GOT3 (cell line): ENCODE data around the gene DENND10.
"Not testable (repeated sequence)": the region's sequence is repeated elsewhere in the genome, so short reads cannot be mapped to it uniquely, and the experiment has no call there.

Experiments used
- DNase-seq: peaks from one replicate; lab custom pipeline; 2025; ENCODE audit warnings: mixed read lengths; lab: John Stamatoyannopoulos, UW

The DENND10 gene

DNA sequence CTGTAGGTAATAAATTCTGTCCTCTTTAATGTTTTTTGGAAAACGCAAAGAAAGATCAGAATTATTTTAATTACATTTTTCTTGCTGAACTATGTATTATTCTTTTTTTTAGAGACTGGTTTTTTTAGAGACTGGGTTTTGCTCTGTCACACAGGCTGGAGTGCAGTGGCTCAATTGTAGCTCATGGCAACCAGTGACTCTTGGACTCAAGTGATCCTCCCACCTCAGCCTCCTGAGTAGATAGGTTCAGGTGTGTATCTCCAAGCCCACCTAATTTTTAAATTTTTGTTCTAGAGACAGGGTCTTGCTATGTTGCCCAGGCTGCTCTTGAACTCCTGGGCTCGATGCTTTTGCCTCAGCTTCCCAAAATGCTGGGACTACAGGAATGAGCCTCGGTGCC lies 5.3 kb upstream of the DENND10 start:
- DNase-seq: no peak

DNA sequence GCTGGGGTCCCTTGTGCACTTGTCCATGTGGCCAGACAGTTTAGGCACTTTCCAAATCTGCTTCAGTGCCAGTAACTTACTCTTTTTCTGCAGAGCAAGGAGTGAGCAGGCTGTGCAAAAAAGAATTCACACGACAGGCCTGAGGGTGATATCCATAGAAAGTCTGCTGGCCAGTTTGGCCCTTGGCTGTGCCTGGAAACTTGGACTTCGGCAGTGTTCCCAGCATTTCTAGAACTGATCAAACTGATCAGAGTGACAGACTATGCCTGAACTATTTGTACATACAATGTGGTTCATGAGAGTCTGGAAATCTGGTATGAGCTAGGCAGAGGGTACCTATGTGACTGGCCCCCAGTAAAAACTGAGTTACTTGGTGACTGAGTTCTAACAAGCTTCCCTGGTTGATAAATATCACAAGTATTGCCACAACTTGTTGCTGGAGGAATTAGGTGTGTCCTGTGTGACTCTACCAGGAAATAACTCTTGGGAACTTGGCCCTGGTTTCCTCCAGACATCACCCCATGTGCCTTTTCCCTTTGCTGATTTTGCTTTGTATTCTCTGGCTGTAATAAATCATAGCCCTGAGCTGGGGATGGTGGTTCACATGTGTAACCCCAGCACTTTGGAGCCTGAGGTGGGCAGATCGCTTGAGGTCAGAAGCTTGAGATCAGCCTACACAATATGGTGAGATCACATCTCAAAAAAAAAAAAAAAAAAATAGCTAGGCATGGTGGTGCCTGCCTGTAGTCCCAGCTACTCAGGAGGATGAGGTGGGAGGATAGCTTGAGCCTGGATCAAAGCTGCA lies 3.3 kb upstream of the DENND10 start:
- DNase-seq: no peak

GRCh38 chr10:119101366-119102098 lies 2.4 kb upstream of the DENND10 start:
- DNase-seq: no peak

- DNase-seq: no peak
Observed at GRCh38 chr10:119103241-119103902, 541 bp upstream of the DENND10 start.

- no peak for DNase-seq
Observed at GRCh38 chr10:119104654-119105015, 722 bp downstream of the DENND10 start.

GRCh38 chr10:119105155-119105554 lies 1.2 kb downstream of the DENND10 start:
- no peak for DNase-seq

GRCh38 chr10:119105899-119106298 lies 2.0 kb downstream of the DENND10 start:
- DNase-seq: not testable (repeated sequence)

GRCh38 chr10:119107106-119107505 lies 3.2 kb downstream of the DENND10 start:
- not testable (repeated sequence) for DNase-seq

GRCh38 chr10:119107771-119108170 lies 3.9 kb downstream of the DENND10 start:
- not testable (repeated sequence) for DNase-seq

DNA sequence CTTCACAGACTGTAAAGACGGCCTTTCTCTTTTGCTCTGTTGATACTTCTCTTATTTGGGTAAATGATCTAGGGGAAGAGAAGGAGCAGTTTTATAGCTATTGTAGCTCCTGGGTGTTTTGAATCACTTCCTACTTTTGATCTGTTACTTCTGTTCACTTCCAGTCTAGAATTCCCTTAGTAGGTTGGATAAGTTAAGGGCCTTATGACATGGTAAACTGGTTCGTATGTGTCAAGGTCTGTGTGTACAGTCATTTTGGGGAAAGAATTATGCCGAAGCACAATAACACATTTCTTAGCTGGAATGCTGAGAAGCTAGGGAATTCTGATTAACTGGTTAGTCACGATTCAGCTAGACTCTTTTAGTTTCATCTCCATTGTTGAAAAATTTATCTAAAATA lies 8.1 kb downstream of the DENND10 start:
- no peak for DNase-seq

DNA sequence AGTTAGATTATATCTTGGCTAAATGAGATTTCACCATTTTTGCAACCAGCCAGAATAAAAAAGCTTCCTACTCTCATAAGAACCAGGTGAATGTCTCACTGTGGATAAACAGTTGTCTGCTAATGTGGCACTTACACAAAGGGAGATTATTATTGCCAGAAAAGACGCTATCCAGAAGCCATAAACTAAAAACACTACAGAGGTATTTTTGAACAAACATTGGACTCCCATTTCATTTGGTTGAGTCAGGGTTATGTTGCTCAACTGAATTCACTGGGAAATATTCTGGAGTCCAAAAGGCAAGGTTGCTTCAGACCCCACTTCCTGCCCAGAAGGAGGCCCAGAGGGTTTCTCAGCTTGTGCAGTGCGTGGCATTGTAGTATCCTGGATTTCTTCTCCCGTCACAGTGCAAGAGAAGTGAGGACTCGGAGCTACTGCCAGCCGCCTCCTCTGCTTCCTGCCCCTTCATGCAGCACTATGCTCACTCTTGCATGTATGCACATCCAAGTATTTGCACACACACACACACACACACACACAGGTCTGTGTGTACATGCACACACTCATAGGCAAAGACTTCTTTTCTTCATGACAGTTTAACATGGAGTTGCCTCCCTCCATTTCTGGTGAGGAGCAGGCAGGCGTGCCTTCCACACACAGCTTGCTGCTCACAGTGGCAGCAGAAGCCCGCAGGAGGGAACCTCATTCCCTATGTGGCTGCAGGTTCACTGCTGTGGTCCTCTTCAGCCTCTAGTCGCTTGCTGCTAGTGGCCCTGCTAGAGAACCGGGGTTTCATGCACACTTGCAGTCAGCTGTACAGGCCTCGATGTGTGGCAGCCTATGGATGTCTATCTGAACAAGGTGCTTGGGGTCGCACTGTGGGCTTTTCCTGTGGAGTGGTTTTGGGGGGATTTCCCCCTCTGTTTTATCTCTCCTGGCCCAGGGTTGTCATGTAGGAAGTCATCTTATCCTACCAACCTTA lies 10.1 kb downstream of the DENND10 start:
- no peak for DNase-seq

GRCh38 chr10:119115926-119116325 lies 12.0 kb downstream of the DENND10 start:
- no peak for DNase-seq

GRCh38 chr10:119116326-119116951 lies 12.5 kb downstream of the DENND10 start:
- no peak for DNase-seq

GRCh38 chr10:119118231-119118630 lies 14.3 kb downstream of the DENND10 start:
- no peak for DNase-seq

DNA sequence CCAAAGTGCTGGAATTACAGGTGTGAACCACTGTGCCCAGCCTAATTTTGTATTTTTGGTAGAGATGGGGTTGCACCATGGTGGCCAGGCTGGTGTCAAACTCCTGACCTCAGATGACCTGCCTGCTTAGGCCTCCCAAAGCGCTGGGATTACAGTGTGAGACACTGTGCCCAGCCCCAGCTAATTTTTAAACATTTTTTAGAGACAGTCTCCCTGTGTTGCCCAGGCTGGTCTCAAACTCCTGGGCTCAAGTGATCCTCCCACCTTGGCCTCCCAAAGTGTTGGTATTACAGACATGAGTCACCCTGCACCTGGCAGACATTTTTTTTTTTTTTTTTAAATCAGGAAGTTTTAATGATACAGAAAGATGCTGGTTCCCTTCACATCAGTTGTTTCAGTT lies 15.5 kb downstream of the DENND10 start:
- DNase-seq: no peak

- DNase-seq: no peak
Observed at GRCh38 chr10:119120413-119120867, 16.5 kb downstream of the DENND10 start.

DNA sequence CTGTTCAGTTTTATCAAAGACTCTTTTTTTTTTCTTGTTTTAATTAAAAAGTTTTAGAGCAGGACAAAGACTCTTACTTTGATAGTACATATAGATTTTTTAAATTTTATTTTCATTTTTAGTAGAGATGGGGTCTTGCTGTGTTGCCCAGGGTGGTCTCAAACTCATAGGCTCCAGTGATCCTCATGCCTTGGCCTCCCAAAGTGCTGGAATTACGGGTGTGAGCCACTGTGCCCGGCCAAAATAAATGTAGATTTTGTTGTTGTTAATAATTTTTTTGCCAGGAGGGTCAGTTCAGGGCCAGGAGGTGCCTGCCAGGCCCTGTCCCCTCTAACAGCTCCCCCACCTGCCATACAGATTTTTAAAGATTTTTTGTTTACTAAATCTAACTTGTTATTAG lies 17.0 kb downstream of the DENND10 start:
- DNase-seq: no peak

DNA sequence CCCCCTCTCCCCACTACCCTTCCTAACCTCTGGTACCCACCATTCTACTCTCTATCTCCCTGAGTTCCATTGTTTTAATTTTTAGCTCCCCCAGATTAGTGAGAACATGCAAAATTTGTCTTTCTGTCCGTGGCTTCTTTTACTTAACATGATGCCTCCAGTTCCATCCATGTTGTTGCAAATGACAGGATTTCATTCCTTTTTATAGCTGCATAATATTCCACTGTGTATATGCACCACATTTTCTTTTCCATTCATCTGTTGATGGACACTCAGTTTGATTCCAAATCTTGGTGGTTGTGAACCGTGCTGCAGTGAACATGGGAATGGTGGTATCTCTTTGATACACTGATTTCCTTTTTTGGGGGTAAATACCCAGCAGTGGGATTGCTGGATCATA lies 22.0 kb downstream of the DENND10 start:
- no peak for DNase-seq

DNA sequence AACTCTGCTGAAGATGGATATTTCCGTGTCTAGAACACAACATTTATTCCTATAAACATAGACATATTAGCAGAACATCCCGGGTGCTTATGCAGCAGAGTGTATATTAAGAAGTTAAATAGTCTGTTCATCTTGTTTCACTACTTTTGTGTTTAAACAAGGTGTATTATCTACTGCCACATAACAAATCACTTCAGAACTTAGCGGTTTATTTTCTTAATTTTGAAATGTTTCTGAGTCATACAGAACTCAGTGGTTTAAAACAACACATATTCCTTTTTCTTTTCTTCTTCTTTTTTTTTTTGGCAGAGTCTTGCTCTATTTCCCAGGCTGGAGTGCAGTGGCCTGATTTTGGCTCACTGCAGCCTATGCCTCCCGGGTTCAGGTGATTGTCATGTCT lies 25.8 kb downstream of the DENND10 start:
- no peak for DNase-seq

- DNase-seq: no peak
Observed at GRCh38 chr10:119131512-119132240, 27.8 kb downstream of the DENND10 start.
